Esophagus muscularis mucosa (tissue), 4 donors: ENCODE results near the gene CDK19. TPM values are rescaled to one million over a fixed set of nuclear protein-coding genes. Genes with fewer than 3 reads are reported as not detected.
"Not testable (repeated sequence)": the region's sequence is repeated elsewhere in the genome, so short reads cannot be mapped to it uniquely, and the experiment has no call there.

Experiments
- DNase-seq: peaks from one replicate; pipeline ENCODE4 v3.0.0-alpha.2; 2017; ENCODE audit errors: extremely low spot score
- H3K27ac ChIP-seq, 4 donors: fragments of 200-600 bp; sonication (generic); replicated peaks in 1 of 4; 1 replicate in 3 of 4; 2 replicates in 1 of 4; pipeline ENCODE4 v1.5.1; 2016 to 2019; ENCODE audit warnings: mild to moderate bottlenecking in 1 of 4
- H3K27me3 ChIP-seq, 4 donors: fragments of 200-600 bp; sonication (generic); one replicate each; pipeline versions ENCODE4 v1.5.1 to v1.6.0; 2016 to 2019
- H3K36me3 ChIP-seq, 4 donors: fragments of 200-600 bp; sonication (generic); one replicate each; pipeline ENCODE4 v1.5.1; 2016 to 2019
- H3K4me1 ChIP-seq, 4 donors: fragments of 200-600 bp; sonication (generic); one replicate each; pipeline ENCODE4 v1.5.1; 2016 to 2019
- H3K4me3 ChIP-seq, 4 donors: fragments of 200-600 bp; sonication (generic); 1 replicate in 2 of 4; 2 replicates in 2 of 4; pipeline ENCODE4 v1.5.1; 2016 to 2019; ENCODE audit warnings: mild to moderate bottlenecking in 4 of 4, moderate library complexity in 1 of 4
- H3K9me3 ChIP-seq, 4 donors: fragments of 200-600 bp; sonication (generic); 1 replicate in 3 of 4; 2 replicates in 1 of 4; pipeline ENCODE4 v1.5.1; 2016 to 2019
- CTCF ChIP-seq, 3 experiments: fragments of 200-600 bp in 2 of 3; fragments of 450-650 bp in 1 of 3; sonication (generic) in 2 of 3; IDR thresholded peaks; one replicate each; pipeline ENCODE4 v1.5.1; 2017 to 2019; ENCODE audit warnings: antibody characterized with exemption in 3 of 3, mild to moderate bottlenecking in 2 of 3, moderate library complexity in 1 of 3
- EP300 ChIP-seq: sonication (generic); formaldehyde crosslinking; IDR thresholded peaks from one replicate; pipeline ENCODE4 v1.6.1; 2017; ENCODE audit warnings: antibody characterized with exemption
- POLR2A ChIP-seq: fragments of 450-650 bp; IDR thresholded peaks from one replicate; pipeline ENCODE4 v1.6.1; 2017; ENCODE audit warnings: antibody characterized with exemption, moderate library complexity, mild to moderate bottlenecking, low read depth
- POLR2AphosphoS5 ChIP-seq, 2 donors: sonication (generic); formaldehyde crosslinking; IDR thresholded peaks; one replicate each; pipeline ENCODE4 v1.6.1; 2017; ENCODE audit warnings: antibody characterized with exemption in 2 of 2
- WGBS: methylation state at CpG from one replicate; pipeline ENCODE4 v1.1.5; 2018; 5-methylcytosine and 5-hydroxymethylcytosine counted together
- intact Hi-C: fragments of 100-400 bp; cut with DNase I; formaldehyde crosslinking; loops from one replicate; pipeline ENCODE4 v1.15.1; 2023
- total RNA-seq, 4 donors: library from RNA; depleted of rRNA; stranded (reverse); fragments of >200 nt; gene quantifications; one replicate each; pipeline versions ENCODE4 v1.1.0 to v1.2.1, GENCODE V29; 2016

CDK19 gene
- total RNA-seq, 4 donors from 2014 or later = 12.0 to 15.0 (median 13.6) TPM

- WGBS = 89% methylated on average over 1 of the region's 1 CpG
- Histone ChIP-seq H3K4me3 (no peak overlapping the region), H3K9me3 (peaks cover 0 to 19% (median 12%) of the 10 kb centered on the region in 4 donors), H3K27ac (no peak overlapping the region), H3K27me3 (no peaks in the 10 kb centered on the region), H3K4me1 (no peaks in the 10 kb centered on the region), H3K36me3 (peaks cover 0 to 15% (median 8%) of the 10 kb centered on the region in 4 donors)
- intact Hi-C loops = no loop called here
- no peak for DNase-seq
- TF ChIP-seq POLR2AphosphoS5 (IDR thresholded peaks at IDR 0.05) = no peak
- no peak for TF ChIP-seq CTCF (IDR thresholded peaks at IDR 0.05)
- no peak for TF ChIP-seq EP300
- TF ChIP-seq POLR2A = no peak
Observed at GRCh38 chr6:110746680-110747079, 68.6 kb downstream of the CDK19 start.

- TF ChIP-seq POLR2A = no peak
- no peak for TF ChIP-seq CTCF (IDR thresholded peaks at IDR 0.05)
- no peak for TF ChIP-seq POLR2AphosphoS5 (IDR thresholded peaks at IDR 0.05)
- TF ChIP-seq EP300 = no peak
- H3K36me3 ChIP-seq = peaks cover 0 to 24% (median 8%) of the 10 kb centered on the region in 4 donors
Observed at GRCh38 chr6:110744991-110745390, 70.3 kb downstream of the CDK19 start.

GRCh38 chr6:110742552-110742951 lies 72.7 kb downstream of the CDK19 start:
- DNase-seq, H3K27me3 ChIP-seq, H3K4me3 ChIP-seq, H3K27ac ChIP-seq, intact Hi-C loops, H3K4me1 ChIP-seq: not testable (repeated sequence)
- Histone ChIP-seq H3K9me3 (peaks cover 0 to 29% (median 17%) of the 10 kb centered on the region in 4 donors), H3K36me3 (peaks cover 0 to 24% (median 8%) of the 10 kb centered on the region in 4 donors)
- WGBS = 96% methylated on average over 9 of the region's 9 CpGs

More at GRCh38 chr6:110744991-110745390, 70.3 kb downstream of the CDK19 start:
- intact Hi-C loops = no loop called here
- Histone ChIP-seq H3K9me3 (peaks cover 0 to 29% (median 17%) of the 10 kb centered on the region in 4 donors), H3K4me3 (no peak overlapping the region), H3K4me1 (no peaks in the 10 kb centered on the region), H3K27me3 (no peaks in the 10 kb centered on the region), H3K27ac (no peak overlapping the region)
- WGBS = 97% methylated on average over 1 of the region's 1 CpG
- no peak for DNase-seq

- Histone ChIP-seq H3K4me3 (no peak overlapping the region), H3K36me3 (peaks cover 0 to 24% (median 8%) of the 10 kb centered on the region in 4 donors), H3K9me3 (peaks cover 0 to 29% (median 17%) of the 10 kb centered on the region in 4 donors), H3K4me1 (no peaks in the 10 kb centered on the region), H3K27ac (no peak overlapping the region), H3K27me3 (no peaks in the 10 kb centered on the region)
- no peak for DNase-seq
- TF ChIP-seq POLR2AphosphoS5 (IDR thresholded peaks at IDR 0.05) = no peak
- no peak for TF ChIP-seq POLR2A
- TF ChIP-seq EP300 = no peak
- no peak for TF ChIP-seq CTCF (IDR thresholded peaks at IDR 0.05)
- WGBS = 97% methylated on average over 3 of the region's 3 CpGs
- intact Hi-C loops = no loop called here
Observed at GRCh38 chr6:110741517-110741916, 73.8 kb downstream of the CDK19 start.

- H3K27me3 ChIP-seq = no peaks in the 10 kb centered on the region
- TF ChIP-seq POLR2A (no peak), CTCF (IDR thresholded peaks at IDR 0.05) (no peak), POLR2AphosphoS5 (IDR thresholded peaks at IDR 0.05) (no peak), EP300 (no peak)
- peaks cover 0 to 29% (median 17%) of the 10 kb centered on the region in 4 donors for H3K9me3 ChIP-seq
- H3K27ac ChIP-seq = no peak overlapping the region
- H3K4me3 ChIP-seq = no peak overlapping the region
- WGBS = 89% methylated on average over 4 of the region's 4 CpGs
- H3K36me3 ChIP-seq = peaks cover 0 to 19% (median 11%) of the 10 kb centered on the region in 4 donors
- intact Hi-C loops = no loop called here
- DNase-seq = no peak
- H3K4me1 ChIP-seq = no peaks in the 10 kb centered on the region
Observed at GRCh38 chr6:110738899-110739365, 76.3 kb downstream of the CDK19 start.
